ENCODE measurements around the gene ZRANB1. TPM values are rescaled to one million over a fixed set of nuclear protein-coding genes. Genes with fewer than 3 reads are reported as not detected.

The ZRANB1 gene
- 8.2 to 10.7 TPM (median 10.1 TPM) in 5 replicates for total RNA-seq (2022; extraction: Qiagen RNA extraction)

GRCh38 chr10:124941823-124942222 lies at the start of gene ZRANB1:
ZRANB1 (plus strand) TSS chr10:124942123; CDS start chr10:124942494, 371 bp downstream.

Other genes with a start within 250 kb of the ZRANB1 start
- gene FAM53B, start 197.7 kb upstream of the ZRANB1 start, total RNA-seq (2022; extraction: Qiagen RNA extraction): 9.6 to 15.8 TPM (median 14.1 TPM) in 5 replicates
- 15.0 to 19.7 TPM (median 16.6 TPM) in 5 replicates for gene EEF1AKMT2, start 150.2 kb upstream of the ZRANB1 start, total RNA-seq (2022; extraction: Qiagen RNA extraction)
- gene ABRAXAS2, start 140.3 kb upstream of the ZRANB1 start, total RNA-seq (2022; extraction: Qiagen RNA extraction): 16.2 to 18.9 TPM (median 17.4 TPM) in 5 replicates
- 101 to 141 TPM (median 139 TPM) in 5 replicates for gene CTBP2, start 218.4 kb downstream of the ZRANB1 start, total RNA-seq (2022; extraction: Qiagen RNA extraction)